Measurements from ENCODE around the gene CARD8. TPM values are rescaled to one million over a fixed set of nuclear protein-coding genes. Genes with fewer than 3 reads are reported as not detected.

The CARD8 gene
- total and polyA plus RNA-seq, 2 donors from 2014 or later = 11.4 to 53.1 TPM

- DNase-seq (no peak), FAIRE-seq (no peak)
- TF ChIP-seq, protein P1, sequence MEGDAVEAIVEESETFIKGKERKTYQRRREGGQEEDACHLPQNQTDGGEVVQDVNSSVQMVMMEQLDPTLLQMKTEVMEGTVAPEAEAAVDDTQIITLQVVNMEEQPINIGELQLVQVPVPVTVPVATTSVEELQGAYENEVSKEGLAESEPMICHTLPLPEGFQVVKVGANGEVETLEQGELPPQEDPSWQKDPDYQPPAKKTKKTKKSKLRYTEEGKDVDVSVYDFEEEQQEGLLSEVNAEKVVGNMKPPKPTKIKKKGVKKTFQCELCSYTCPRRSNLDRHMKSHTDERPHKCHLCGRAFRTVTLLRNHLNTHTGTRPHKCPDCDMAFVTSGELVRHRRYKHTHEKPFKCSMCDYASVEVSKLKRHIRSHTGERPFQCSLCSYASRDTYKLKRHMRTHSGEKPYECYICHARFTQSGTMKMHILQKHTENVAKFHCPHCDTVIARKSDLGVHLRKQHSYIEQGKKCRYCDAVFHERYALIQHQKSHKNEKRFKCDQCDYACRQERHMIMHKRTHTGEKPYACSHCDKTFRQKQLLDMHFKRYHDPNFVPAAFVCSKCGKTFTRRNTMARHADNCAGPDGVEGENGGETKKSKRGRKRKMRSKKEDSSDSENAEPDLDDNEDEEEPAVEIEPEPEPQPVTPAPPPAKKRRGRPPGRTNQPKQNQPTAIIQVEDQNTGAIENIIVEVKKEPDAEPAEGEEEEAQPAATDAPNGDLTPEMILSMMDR (IDR thresholded peaks at IDR 0.05; ENCODE audit: borderline replicate concordance, extremely low read depth, insufficient read depth) = no peak
- Histone ChIP-seq H3K27ac (ENCODE audit: low read depth in 2 of 2, low read length in 2 of 2) (no peak overlapping the region), H3K9me3 (ENCODE audit: control insufficient read depth in 2 of 3, insufficient read depth in 1 of 3, low read length in 3 of 3) (no peaks in the 10 kb centered on the region), H3K27me3 (ENCODE audit: control insufficient read depth, insufficient read depth, low read length) (no peaks in the 10 kb centered on the region), H3K36me3 (ENCODE audit: control insufficient read depth in 2 of 3, insufficient read depth in 3 of 3, low read length in 3 of 3) (no peaks in the 10 kb centered on the region), H3K4me3 (ENCODE audit: low read length in 3 of 3) (no peak overlapping the region), H3K9ac (ENCODE audit: low read length in 3 of 3) (no peak overlapping the region), H3K4me1 (ENCODE audit: control insufficient read depth in 2 of 3, insufficient read depth in 2 of 3, low read depth in 1 of 3, low read length in 3 of 3) (no peaks in the 10 kb centered on the region)
- intact Hi-C loops (cut with DNase I) = no loop called here
Measured at GRCh38 chr19:48302600-48302959, 46.9 kb upstream of the CARD8 start.

GRCh38 chr19:48301886-48302599 is 46.3 kb upstream of the CARD8 start:
- H3K36me3 ChIP-seq (ENCODE audit: control insufficient read depth in 2 of 3, insufficient read depth in 3 of 3, low read length in 3 of 3) = no peaks in the 10 kb centered on the region
- no peak for DNase-seq
- no peaks in the 10 kb centered on the region for H3K4me1 ChIP-seq (ENCODE audit: control insufficient read depth in 2 of 3, insufficient read depth in 2 of 3, low read depth in 1 of 3, low read length in 3 of 3)
- H3K4me3 ChIP-seq (ENCODE audit: low read length in 3 of 3) = no peak overlapping the region
- TF ChIP-seq, protein P1 (IDR thresholded peaks at IDR 0.05; ENCODE audit: borderline replicate concordance, extremely low read depth, insufficient read depth) = no peak
- H3K27ac ChIP-seq (ENCODE audit: low read depth in 2 of 2, low read length in 2 of 2) = no peak overlapping the region
- H3K9ac ChIP-seq (ENCODE audit: low read length in 3 of 3) = no peak overlapping the region
- H3K27me3 ChIP-seq (ENCODE audit: control insufficient read depth, insufficient read depth, low read length) = no peaks in the 10 kb centered on the region
- no peaks in the 10 kb centered on the region for H3K9me3 ChIP-seq (ENCODE audit: control insufficient read depth in 2 of 3, insufficient read depth in 1 of 3, low read length in 3 of 3)
- intact Hi-C loops (cut with DNase I) = no loop called here
- no peak for FAIRE-seq

GRCh38 chr19:48297975-48298374 is 42.3 kb upstream of the CARD8 start:
- Histone ChIP-seq H3K27ac (ENCODE audit: low read depth in 2 of 2, low read length in 2 of 2) (no peak overlapping the region), H3K9me3 (ENCODE audit: control insufficient read depth in 2 of 3, insufficient read depth in 1 of 3, low read length in 3 of 3) (no peaks in the 10 kb centered on the region), H3K4me3 (ENCODE audit: low read length in 3 of 3) (no peak overlapping the region), H3K9ac (ENCODE audit: low read length in 3 of 3) (no peak overlapping the region), H3K36me3 (ENCODE audit: control insufficient read depth in 2 of 3, insufficient read depth in 3 of 3, low read length in 3 of 3) (no peaks in the 10 kb centered on the region), H3K4me1 (ENCODE audit: control insufficient read depth in 2 of 3, insufficient read depth in 2 of 3, low read depth in 1 of 3, low read length in 3 of 3) (no peaks in the 10 kb centered on the region), H3K27me3 (ENCODE audit: control insufficient read depth, insufficient read depth, low read length) (no peaks in the 10 kb centered on the region)
- TF ChIP-seq, protein P1 (IDR thresholded peaks at IDR 0.05; ENCODE audit: borderline replicate concordance, extremely low read depth, insufficient read depth) = no peak
- DNase-seq (no peak), FAIRE-seq (no peak)
- intact Hi-C loops (cut with DNase I) = no loop called here
